DND-41 (cell line): ENCODE results near the gene NHLRC4.

Source experiments
- ATAC-seq: fragments of 200-7000 bp; cut with Tn5 transposase; 3 replicates; pipeline ENCODE4 v1.9.1; 2021; ENCODE audit warnings: low read depth; ENCODE audit not compliant: insufficient read depth
- DNase-seq: peaks from one replicate; pipeline ENCODE4 v3.0.0-alpha.2; 2020
- H2AFZ ChIP-seq: 2 replicates; pipeline ENCODE4 v1.6.0; 2012; ENCODE audit warnings: low read depth, low read length
- H3K27ac ChIP-seq: 2 replicates; pipeline ENCODE4 v1.5.1; 2012; ENCODE audit warnings: low read length, inconsistent platforms
- H3K27me3 ChIP-seq: fragments of 200-600 bp; sonication (generic); 2 replicates; pipeline ENCODE4 v1.6.0; 2012; ENCODE audit warnings: low read length, mild to moderate bottlenecking, inconsistent platforms; ENCODE audit not compliant: insufficient read depth, poor library complexity
- H3K36me3 ChIP-seq: 2 replicates; pipeline ENCODE4 v1.5.1; 2012; ENCODE audit warnings: low read length, inconsistent platforms; ENCODE audit not compliant: insufficient read depth
- H3K4me1 ChIP-seq: 2 replicates; pipeline ENCODE4 v1.5.1; 2012; ENCODE audit warnings: mild to moderate bottlenecking, low read length; ENCODE audit not compliant: insufficient read depth
- H3K4me2 ChIP-seq: 2 replicates; pipeline ENCODE4 v1.6.0; 2012; ENCODE audit warnings: mild to moderate bottlenecking, moderate library complexity, low read length, inconsistent platforms; ENCODE audit not compliant: insufficient read depth
- H3K4me3 ChIP-seq, 2 experiments: fragments of 200-600 bp in 1 of 2; shearing (Covaris generic) in 1 of 2; 2 replicates each; pipeline ENCODE4 v1.5.1; 2012 to 2016; ENCODE audit warnings: inconsistent platforms in 2 of 2, low read length in 2 of 2, mild to moderate bottlenecking in 2 of 2, low read depth in 1 of 2, moderate library complexity in 1 of 2
- H3K79me2 ChIP-seq: 2 replicates; pipeline ENCODE4 v1.6.0; 2012; ENCODE audit warnings: low read length, inconsistent platforms; ENCODE audit not compliant: insufficient read depth
- H3K9ac ChIP-seq: 2 replicates; pipeline ENCODE4 v1.6.0; 2012; ENCODE audit warnings: low read depth, mild to moderate bottlenecking, inconsistent platforms, low read length, moderate library complexity
- H3K9me3 ChIP-seq: 2 replicates; pipeline ENCODE4 v1.5.1; 2012; ENCODE audit warnings: low read length, moderate library complexity, mild to moderate bottlenecking, inconsistent platforms; ENCODE audit not compliant: insufficient read depth, severe bottlenecking
- H4K20me1 ChIP-seq: 2 replicates; pipeline ENCODE4 v1.6.0; 2012; ENCODE audit warnings: low read length; ENCODE audit not compliant: insufficient read depth
- EZH2 ChIP-seq: IDR thresholded peaks from 3 replicates; pipeline ENCODE4 v1.6.1; 2012; ENCODE audit warnings: borderline replicate concordance, low read depth, mild to moderate bottlenecking, moderate library complexity, low read length, inconsistent platforms; ENCODE audit not compliant: severe bottlenecking
- TF ChIP-seq, protein P1 (sequence below): IDR thresholded peaks from 2 replicates; pipeline ENCODE4 v1.5.1; 2012; ENCODE audit warnings: borderline replicate concordance, low read length, moderate library complexity, mild to moderate bottlenecking; ENCODE audit not compliant: poor library complexity, severe bottlenecking; ENCODE audit errors: extremely low read depth

Gene NHLRC4, protein sequence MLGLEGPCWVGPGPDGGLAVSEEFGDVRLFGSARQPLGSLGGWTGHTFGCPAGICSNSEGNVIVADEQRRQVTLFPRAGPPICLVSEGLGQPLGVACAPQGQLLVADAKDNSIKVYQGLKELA

DNA sequence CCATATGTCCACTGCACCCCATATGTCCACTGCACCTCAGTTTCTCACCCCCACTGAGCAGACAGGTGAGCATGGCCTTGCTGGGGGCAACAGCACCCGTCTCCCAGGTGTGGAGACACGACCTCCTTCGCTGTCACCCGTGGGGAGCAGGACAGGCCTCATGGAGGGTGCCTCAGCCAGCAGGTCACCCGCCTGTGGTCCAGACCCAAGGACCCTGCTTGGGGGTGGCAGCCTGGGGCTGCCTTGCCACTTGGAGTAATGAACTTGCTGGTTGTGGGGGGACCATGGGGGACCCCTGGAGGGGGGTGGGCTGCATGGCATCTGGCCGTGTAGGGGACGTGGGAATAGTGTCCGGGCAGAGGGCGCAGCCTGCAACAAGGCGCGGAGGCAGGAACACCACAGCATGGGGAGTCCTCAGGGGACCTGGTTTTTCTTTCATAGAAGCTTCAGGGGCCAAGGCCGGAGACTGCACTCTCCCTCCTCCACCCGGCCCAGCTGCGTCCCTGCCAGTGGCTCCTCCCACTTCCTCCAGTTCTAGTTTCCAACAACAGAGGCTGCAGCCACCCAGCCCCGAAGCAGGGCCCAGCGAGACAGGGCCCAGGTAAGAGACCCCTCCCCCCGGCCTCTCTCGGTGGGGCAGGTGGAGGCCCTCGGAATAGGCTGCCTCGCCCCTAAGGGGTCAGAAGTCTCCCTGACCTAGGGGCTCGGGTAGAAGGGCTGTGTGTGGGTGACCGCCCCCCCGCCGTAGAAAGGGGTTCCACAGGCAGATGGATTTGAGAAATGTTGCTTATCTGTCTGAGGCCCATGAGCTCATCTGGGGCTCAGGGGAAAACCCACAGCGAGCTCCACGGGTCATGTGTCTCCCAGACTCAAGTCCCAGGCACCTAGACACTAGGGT lies at the start of gene NHLRC4:
Gene NHLRC4 (plus strand): TSS at position 531 of the 898 bp plus-strand sequence. CDS start 1,043 bp downstream, outside the sequence.
- ATAC-seq (peak; percentile 49), DNase-seq (peak; percentile 71)
- H3K9ac ChIP-seq, result peak within 1 kb of the TSS; percentile 36
- H3K27ac ChIP-seq, result peak within 1 kb of the TSS; percentile 54
- H2AFZ ChIP-seq, result peak within 1 kb of the TSS; percentile 59
- no peaks in the 10 kb centered on the region for H3K9me3 ChIP-seq
- H3K36me3 ChIP-seq, result peaks cover under 1% of the 10 kb centered on the region; the same call in 1 of the 2 replicates
- no peaks in the 10 kb centered on the region for H3K27me3 ChIP-seq
- H4K20me1 ChIP-seq, result peaks cover 11% of the 10 kb centered on the region; the same call in 1 of the 2 replicates
- peak within 1 kb of the TSS in 1 of 2 experiments; percentile 9; a peak in 1 of 4 replicates for H3K4me3 ChIP-seq
- TF ChIP-seq, protein P1, sequence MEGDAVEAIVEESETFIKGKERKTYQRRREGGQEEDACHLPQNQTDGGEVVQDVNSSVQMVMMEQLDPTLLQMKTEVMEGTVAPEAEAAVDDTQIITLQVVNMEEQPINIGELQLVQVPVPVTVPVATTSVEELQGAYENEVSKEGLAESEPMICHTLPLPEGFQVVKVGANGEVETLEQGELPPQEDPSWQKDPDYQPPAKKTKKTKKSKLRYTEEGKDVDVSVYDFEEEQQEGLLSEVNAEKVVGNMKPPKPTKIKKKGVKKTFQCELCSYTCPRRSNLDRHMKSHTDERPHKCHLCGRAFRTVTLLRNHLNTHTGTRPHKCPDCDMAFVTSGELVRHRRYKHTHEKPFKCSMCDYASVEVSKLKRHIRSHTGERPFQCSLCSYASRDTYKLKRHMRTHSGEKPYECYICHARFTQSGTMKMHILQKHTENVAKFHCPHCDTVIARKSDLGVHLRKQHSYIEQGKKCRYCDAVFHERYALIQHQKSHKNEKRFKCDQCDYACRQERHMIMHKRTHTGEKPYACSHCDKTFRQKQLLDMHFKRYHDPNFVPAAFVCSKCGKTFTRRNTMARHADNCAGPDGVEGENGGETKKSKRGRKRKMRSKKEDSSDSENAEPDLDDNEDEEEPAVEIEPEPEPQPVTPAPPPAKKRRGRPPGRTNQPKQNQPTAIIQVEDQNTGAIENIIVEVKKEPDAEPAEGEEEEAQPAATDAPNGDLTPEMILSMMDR, result no peak
- no peak for TF ChIP-seq EZH2
- H3K4me2 ChIP-seq, result peak within 1 kb of the TSS; percentile 43
- H3K79me2 ChIP-seq, result peaks cover 28% of the 10 kb centered on the region
- H3K4me1 ChIP-seq, result peaks cover 44% of the 10 kb centered on the region

DNA sequence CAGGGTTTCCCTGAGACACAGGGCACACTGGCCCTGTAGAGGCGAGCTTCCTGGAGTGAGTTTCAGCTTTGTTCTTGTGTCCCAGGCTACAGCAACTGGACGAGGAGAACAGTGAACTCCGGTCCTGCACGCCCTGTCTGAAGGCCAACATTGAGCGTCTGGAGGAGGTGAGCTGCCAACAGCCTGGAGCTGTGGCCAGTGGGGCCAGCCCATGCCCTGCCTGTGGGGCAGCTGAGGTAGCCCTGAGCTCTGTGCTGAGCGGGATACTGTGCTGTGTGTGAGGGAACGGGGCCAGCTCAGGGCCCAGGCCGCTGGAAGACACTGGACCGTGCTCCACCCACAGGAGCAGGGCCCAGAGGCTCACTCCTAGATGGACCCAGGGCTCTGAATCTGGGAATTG lies 47.9 kb upstream of the NHLRC4 start:
- DNase-seq, result no peak
- no peak overlapping the region for H3K27ac ChIP-seq
- no peak overlapping the region for H3K4me2 ChIP-seq

DNA sequence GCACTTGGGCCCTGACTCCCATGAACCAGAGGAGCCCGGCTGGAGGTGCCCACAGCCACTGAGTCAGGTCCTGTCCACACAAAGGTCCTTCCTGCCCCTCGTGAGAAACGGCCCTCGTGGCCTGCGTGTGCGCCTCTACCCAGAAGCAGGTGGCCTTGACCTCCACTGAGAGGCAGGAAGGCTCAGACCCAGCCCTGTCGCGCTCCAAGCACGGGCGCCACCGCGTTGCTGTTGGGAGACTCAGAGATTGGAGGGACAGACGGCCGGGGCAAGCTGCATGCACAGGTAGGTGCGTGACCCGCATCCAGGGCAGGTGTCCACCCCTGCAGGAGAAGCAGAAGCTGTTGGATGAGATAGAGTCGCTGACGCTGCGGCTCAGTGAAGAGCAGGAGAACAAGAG lies 47.4 kb upstream of the NHLRC4 start:
- H3K4me1 ChIP-seq, result no peaks in the 10 kb centered on the region
- TF ChIP-seq, protein P1, result no peak
- TF ChIP-seq EZH2, result no peak
- no peaks in the 10 kb centered on the region for H3K79me2 ChIP-seq
- peaks cover 60% of the 10 kb centered on the region for H3K36me3 ChIP-seq
- no peak overlapping the region for H3K27ac ChIP-seq
- H3K4me2 ChIP-seq, result no peak overlapping the region
- no peak for DNase-seq
- H2AFZ ChIP-seq, result no peak overlapping the region
- no peak overlapping the region for H3K9ac ChIP-seq
- no peaks in the 10 kb centered on the region for H3K27me3 ChIP-seq
- no peaks in the 10 kb centered on the region for H3K9me3 ChIP-seq
- no peak overlapping the region for H3K4me3 ChIP-seq
- no peak for ATAC-seq
- peaks cover 8% of the 10 kb centered on the region for H4K20me1 ChIP-seq

More for the DNA sequence above, 47.9 kb upstream of the NHLRC4 start:
- H3K36me3 ChIP-seq, result peaks cover 65% of the 10 kb centered on the region
- TF ChIP-seq, protein P1, result no peak
- no peak for TF ChIP-seq EZH2
- H4K20me1 ChIP-seq, result peaks cover 3% of the 10 kb centered on the region
- no peaks in the 10 kb centered on the region for H3K4me1 ChIP-seq
- no peaks in the 10 kb centered on the region for H3K79me2 ChIP-seq
- ATAC-seq, result no peak
- no peak overlapping the region for H2AFZ ChIP-seq
- no peaks in the 10 kb centered on the region for H3K9me3 ChIP-seq
- no peak overlapping the region for H3K4me3 ChIP-seq
- H3K9ac ChIP-seq, result no peak overlapping the region
- no peaks in the 10 kb centered on the region for H3K27me3 ChIP-seq
